Stimulated activated CD4-positive, alpha-beta T cell treated with anti-CD3 and anti-CD28 coated beads, Interleukin-12 subunit alpha, Interleukin-12 subunit beta, amount 100 ng/mL, for 48 hours (primary cell): ENCODE data around the gene SLC1A2.
"Not testable (repeated sequence)": the region's sequence is repeated elsewhere in the genome, so short reads cannot be mapped to it uniquely, and the experiment has no call there.

Experiments
- DNase-seq, 3 donors: peaks; one replicate each; pipeline ENCODE4 v3.0.0-alpha.2; 2020; ENCODE audit warnings: low read depth in 2 of 3, low spot score in 1 of 3

The SLC1A2 gene

GRCh38 chr11:35231076-35231860 is 188.1 kb downstream of the SLC1A2 start:
- DNase-seq = no peak

GRCh38 chr11:35230388-35230787 is 189.0 kb downstream of the SLC1A2 start:
- no peak for DNase-seq

- no peak for DNase-seq
Measured at GRCh38 chr11:35228328-35228725, 191.0 kb downstream of the SLC1A2 start.

- DNase-seq = no peak
Measured at GRCh38 chr11:35227576-35228327, 191.6 kb downstream of the SLC1A2 start.

DNA sequence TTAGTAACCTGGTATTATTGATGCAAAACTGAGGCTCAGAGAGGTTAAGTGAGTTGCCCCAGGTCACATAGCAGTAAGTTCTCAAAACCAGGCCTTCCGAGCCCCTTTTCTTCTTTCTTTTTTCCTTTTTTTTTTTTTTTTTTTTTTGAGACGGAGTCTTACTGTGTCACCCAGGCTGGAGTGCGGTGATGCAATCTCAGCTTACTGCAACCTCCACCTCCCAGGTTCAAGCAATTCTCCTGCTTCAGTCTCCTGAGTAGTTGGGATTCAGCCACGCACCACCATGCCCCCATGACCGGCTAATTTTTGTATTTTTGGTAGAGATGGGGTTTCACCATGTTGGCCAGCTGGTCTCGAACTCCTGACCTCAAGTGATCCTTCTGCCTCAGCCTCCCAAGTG is 192.6 kb downstream of the SLC1A2 start:
- DNase-seq = not testable (repeated sequence)

DNA sequence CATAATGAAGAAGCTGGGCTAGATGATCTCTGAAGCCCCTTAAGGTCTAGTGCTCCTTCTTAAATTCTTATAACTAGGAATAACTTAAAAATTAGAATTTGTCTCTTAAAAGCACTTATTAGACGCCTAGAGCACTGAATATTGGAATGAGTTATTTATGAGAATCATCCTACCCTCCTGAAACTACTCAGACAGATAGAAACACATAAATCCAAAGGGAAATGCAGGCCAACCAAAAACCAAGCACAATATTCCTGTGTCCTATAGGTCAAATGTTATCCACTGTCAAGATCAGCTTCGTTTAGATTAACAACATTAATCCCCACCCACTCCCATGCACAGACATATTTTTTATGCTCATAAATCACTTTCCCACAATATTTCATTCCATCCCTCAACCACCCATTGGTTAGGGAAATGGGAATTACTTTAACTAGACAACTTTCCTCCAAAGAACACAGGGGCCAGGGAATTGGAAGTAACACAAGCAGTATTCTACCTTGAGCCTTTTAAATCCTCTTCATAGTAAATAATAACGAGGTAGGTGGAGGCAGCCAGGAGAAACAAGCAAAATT is 193.3 kb downstream of the SLC1A2 start:
- no peak for DNase-seq

DNA sequence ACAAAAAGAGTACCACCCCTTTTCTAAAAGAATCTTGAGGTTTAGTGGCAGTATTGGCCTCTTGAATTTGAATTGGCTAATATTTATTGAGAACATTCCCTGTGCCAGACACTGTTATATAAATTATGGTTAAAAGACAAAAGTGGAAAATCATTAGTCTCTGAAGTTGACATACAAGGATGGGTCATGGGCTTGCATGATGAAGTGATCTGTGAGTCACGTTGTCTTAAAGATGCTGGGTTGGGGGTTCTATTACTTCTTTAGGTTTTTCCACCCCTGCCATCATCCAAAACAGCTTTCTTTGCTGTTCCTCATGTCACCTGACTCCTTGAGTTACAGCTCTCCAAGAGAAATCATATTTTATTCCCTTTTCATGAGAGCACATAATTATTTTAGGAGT is 195.4 kb downstream of the SLC1A2 start:
- DNase-seq = no peak

DNA sequence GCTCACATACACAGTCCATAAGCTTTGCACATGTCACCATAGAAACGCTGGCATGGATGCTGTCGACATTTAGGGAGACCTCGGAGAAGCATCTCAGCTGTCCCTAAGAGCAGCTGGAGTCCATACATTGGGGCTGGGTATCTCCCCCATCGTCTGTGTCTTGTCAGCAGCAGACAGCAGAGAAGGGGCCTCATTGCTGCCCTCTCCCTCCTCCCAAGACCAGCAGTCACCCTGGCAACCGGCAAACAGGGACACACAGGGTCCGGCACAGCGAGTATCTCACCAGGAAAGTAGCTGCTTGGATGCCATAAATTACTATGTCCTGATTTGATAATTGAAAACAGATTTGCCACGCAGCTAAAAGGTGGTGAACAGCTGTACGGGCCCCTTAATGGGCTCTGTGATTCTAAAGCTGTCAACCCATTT is 196.0 kb downstream of the SLC1A2 start:
- DNase-seq = no peak

DNA sequence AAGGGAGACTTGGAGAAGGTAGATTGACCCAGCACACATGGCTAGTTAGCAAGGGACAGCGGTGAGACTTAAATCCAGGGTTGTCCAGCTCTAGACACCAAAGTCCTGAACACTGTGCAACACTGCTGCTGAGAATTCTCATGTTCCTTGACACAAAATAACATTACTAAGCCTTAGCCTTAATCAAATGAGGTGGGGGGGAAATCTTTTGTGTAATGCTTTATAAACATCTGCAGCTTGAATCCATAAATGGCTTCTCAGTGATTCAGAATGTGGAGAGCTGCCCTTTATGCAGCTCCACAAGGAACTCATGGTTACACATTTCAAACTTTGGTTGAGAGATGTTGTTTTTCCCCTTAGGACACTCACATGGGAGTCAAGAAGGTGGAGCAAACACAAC is 200.4 kb downstream of the SLC1A2 start:
- DNase-seq = no peak

- no peak for DNase-seq
Measured at GRCh38 chr11:35216962-35217678, 202.2 kb downstream of the SLC1A2 start.

- no peak for DNase-seq
Measured at GRCh38 chr11:35215945-35216344, 203.4 kb downstream of the SLC1A2 start.

- peak in 2 of 3 donors; percentile 37 to 48 for DNase-seq
Measured at GRCh38 chr11:35214792-35215193, 204.6 kb downstream of the SLC1A2 start.

- DNase-seq = no peak
Measured at GRCh38 chr11:35214226-35214770, 205.1 kb downstream of the SLC1A2 start.

GRCh38 chr11:35211952-35212351 is 207.4 kb downstream of the SLC1A2 start:
- DNase-seq = no peak

GRCh38 chr11:35210876-35211546 is 208.3 kb downstream of the SLC1A2 start:
- DNase-seq = no peak

DNA sequence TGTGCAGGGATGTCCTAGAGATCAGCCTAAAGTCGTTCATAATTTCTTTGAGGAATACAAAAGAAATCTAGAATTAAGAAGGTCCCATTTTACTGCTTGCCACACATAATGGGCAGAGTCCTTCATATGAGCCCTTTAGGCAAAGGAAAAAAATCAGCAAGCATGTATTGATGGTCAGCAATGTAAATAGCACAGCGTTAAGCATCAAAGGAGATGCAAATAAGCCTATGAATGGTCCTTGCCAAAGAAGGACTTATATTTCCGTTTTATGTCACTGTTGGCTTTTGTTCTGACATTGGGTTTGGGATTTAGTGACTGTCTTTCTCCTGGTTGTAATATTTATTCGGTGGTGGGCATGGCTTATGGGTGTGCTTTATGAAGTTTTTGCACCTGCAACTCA is 210.6 kb downstream of the SLC1A2 start:
- no peak for DNase-seq

DNA sequence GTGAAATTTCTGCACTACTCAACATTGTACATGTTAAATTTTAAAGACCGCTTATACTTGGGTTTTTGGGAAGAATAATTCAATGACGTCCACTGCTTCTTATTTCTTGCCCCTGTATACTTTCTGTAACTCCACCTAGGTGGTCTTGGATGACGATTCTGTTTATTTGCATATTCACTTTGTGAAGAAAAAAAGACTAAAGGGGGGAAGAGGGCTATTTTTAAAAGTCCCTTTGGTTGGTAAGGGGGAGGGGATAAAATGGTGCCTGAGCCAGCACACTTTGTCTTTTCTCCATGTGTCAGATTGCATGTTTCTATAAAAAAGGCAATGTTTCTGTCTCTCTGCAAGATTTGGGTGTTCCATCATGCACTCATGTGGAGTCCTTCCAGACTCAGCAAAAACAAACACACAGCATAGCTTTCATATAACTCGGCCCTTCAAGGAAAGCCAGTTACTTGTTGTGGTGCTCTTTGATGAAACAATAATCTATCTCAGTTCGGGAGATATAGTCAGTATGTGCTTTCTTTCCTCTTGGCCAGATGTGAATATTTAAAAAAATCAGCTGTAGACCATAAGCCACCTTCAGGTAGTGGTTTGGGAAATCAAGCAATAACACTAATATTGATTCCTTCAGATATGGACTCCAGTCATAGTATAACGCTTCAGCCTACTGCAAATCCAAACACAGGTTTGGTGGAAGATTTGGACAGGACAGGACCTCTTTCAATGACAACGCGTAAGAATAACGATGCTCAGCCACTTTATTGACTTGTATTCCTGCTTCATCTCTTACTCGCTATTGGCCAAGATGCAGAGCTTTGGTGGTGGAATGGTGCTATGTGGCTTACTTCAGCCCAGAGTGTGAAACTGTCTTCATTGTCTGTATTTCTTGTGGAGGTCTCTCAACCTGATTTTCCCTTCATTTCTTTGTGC is 211.6 kb downstream of the SLC1A2 start:
- no peak for DNase-seq

DNA sequence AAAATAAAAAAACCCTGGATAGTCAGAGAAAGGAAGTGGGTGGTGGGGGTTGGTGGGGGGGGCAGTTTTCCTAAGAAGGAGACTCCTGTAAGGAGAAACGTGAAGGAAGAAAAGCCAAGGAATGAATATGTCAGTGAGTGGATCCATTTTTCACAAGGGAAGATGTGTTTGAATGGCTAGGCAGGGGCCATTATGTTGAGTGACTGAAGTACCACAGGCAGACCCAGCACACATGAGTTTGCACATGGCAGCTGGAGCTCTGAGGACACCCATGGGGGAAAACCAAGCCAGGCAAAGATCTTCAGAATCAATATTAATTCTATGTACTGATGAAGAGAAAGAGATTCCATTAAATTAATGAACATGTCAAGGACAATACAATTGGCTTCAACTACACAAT is 212.7 kb downstream of the SLC1A2 start:
- no peak for DNase-seq

DNA sequence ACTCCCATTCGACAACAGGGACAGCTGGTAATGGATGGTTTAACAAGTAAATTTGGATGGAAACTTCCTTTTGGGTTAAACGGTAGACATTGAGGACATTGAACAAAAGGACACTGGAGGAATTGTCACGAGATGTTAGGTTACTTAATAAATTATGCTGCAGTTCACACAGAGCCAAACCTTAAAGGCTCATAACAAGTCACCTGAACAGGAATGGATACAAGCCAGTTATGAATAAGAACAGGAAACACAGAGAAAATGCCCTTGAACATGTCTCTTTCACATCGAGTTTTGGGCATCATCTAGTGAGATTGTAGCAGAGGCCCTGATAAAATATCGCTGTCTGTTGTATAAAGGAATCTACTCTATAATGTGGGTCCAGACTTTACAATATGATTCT is 214.7 kb downstream of the SLC1A2 start:
- no peak for DNase-seq
